HL-60/S4 treated with retinoic acid at 250 ng/mL for 4 days and 3 days (cell line): ENCODE measurements around the gene AFAP1L2.

Experiments
- in situ Hi-C: fragments of 300-500 bp; cut with MboI; formaldehyde crosslinking; loops from 2 replicates; pipeline ENCODE4 v1.7.0; 2022; ENCODE audit warnings: low sequenced_read_pairs

The AFAP1L2 gene

GRCh38 chr10:114276066-114276465, 128.2 kb downstream of the AFAP1L2 start:
- in situ Hi-C loops: no loop called here

GRCh38 chr10:114274616-114275453, 129.5 kb downstream of the AFAP1L2 start:
- in situ Hi-C loops: no loop called here

- in situ Hi-C loops: no loop called here
Measured at GRCh38 chr10:114273910-114274309, 130.4 kb downstream of the AFAP1L2 start.

GRCh38 chr10:114272696-114273095, 131.6 kb downstream of the AFAP1L2 start:
- in situ Hi-C loops: no loop called here

- in situ Hi-C loops: no loop called here
Measured at GRCh38 chr10:114271779-114272167, 132.5 kb downstream of the AFAP1L2 start.

GRCh38 chr10:114271075-114271778, 133.1 kb downstream of the AFAP1L2 start:
- in situ Hi-C loops: no loop called here

- in situ Hi-C loops: no loop called here
Measured at GRCh38 chr10:114266521-114266920, 137.8 kb downstream of the AFAP1L2 start.

GRCh38 chr10:114265392-114266053, 138.8 kb downstream of the AFAP1L2 start:
- in situ Hi-C loops: no loop called here

GRCh38 chr10:114262496-114262895, 141.8 kb downstream of the AFAP1L2 start:
- in situ Hi-C loops: no loop called here

GRCh38 chr10:114261076-114261475, 143.2 kb downstream of the AFAP1L2 start:
- in situ Hi-C loops: no loop called here

GRCh38 chr10:114260366-114260765, 143.9 kb downstream of the AFAP1L2 start:
- in situ Hi-C loops: no loop called here

GRCh38 chr10:114259824-114260223, 144.5 kb downstream of the AFAP1L2 start:
- in situ Hi-C loops: no loop called here

- in situ Hi-C loops: no loop called here
Measured at GRCh38 chr10:114258274-114258840, 145.9 kb downstream of the AFAP1L2 start.

GRCh38 chr10:114257498-114257897, 146.8 kb downstream of the AFAP1L2 start:
- in situ Hi-C loops: no loop called here

- in situ Hi-C loops: no loop called here
Measured at GRCh38 chr10:114256822-114257221, 147.5 kb downstream of the AFAP1L2 start.

- in situ Hi-C loops: no loop called here
Measured at GRCh38 chr10:114256008-114256765, 148.1 kb downstream of the AFAP1L2 start.

- in situ Hi-C loops: no loop called here
Measured at GRCh38 chr10:114255227-114255626, 149.1 kb downstream of the AFAP1L2 start.

- in situ Hi-C loops: no loop called here
Measured at GRCh38 chr10:114252883-114253282, 151.4 kb downstream of the AFAP1L2 start.

GRCh38 chr10:114252092-114252491, 152.2 kb downstream of the AFAP1L2 start:
- in situ Hi-C loops: no loop called here

- in situ Hi-C loops: no loop called here
Measured at GRCh38 chr10:114250716-114251115, 153.6 kb downstream of the AFAP1L2 start.

- in situ Hi-C loops: no loop called here
Measured at GRCh38 chr10:114250236-114250635, 154.1 kb downstream of the AFAP1L2 start.
